ENCODE measurements around the gene MEMO1.

Gene MEMO1

DNA sequence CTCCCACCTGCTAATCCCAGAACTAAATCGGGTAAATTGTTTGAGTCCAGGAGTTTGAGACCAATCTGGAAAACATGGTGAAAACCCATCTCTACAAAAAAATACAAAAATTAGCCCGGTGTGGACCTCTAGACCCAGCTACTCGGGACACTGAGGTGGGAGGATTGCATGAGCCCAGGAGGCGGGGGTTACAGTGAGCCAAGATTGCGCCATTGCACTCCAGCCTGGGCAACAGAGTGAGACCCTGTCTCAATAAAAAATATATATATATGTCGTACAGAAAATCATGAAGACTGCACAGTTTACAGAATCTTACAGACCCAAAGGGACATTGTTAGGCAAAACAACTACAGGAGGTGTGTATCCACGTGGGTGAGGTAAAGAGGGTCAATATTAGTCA is 32.8 kb upstream of the MEMO1 start:
- TF ChIP-seq, protein P1, sequence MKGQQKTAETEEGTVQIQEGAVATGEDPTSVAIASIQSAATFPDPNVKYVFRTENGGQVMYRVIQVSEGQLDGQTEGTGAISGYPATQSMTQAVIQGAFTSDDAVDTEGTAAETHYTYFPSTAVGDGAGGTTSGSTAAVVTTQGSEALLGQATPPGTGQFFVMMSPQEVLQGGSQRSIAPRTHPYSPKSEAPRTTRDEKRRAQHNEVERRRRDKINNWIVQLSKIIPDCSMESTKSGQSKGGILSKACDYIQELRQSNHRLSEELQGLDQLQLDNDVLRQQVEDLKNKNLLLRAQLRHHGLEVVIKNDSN (IDR thresholded peaks at IDR 0.05), result no peak
- TF ChIP-seq NFIC (IDR thresholded peaks at IDR 0.05), result no peak
- TF ChIP-seq TEAD4 (IDR thresholded peaks at IDR 0.05), result no peak
- TF ChIP-seq EP300 (IDR thresholded peaks at IDR 0.05; ENCODE audit: borderline replicate concordance), result no peak
- TF ChIP-seq CREB1 (IDR thresholded peaks at IDR 0.05; ENCODE audit: low read depth), result no peak
- TF ChIP-seq ZBTB7A (IDR thresholded peaks at IDR 0.05; ENCODE audit: low read depth), result no peak
- TF ChIP-seq EGR1 (IDR thresholded peaks at IDR 0.05), result no peak
- TF ChIP-seq FOXM1 (IDR thresholded peaks at IDR 0.05; ENCODE audit: borderline replicate concordance, low read depth), result no peak
- TF ChIP-seq REST (IDR thresholded peaks at IDR 0.05; ENCODE audit: low read depth), result no peak
- TF ChIP-seq YY1 (IDR thresholded peaks at IDR 0.05; ENCODE audit: low read depth), result no peak
- TF ChIP-seq TCF12 (IDR thresholded peaks at IDR 0.05; ENCODE audit: low read depth), result no peak
- TF ChIP-seq TAF1 (IDR thresholded peaks at IDR 0.05; ENCODE audit: low read depth), result no peak
- TF ChIP-seq, protein P2, sequence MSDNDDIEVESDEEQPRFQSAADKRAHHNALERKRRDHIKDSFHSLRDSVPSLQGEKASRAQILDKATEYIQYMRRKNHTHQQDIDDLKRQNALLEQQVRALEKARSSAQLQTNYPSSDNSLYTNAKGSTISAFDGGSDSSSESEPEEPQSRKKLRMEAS (IDR thresholded peaks at IDR 0.05), result no peak
- TF ChIP-seq RAD21 (IDR thresholded peaks at IDR 0.05; ENCODE audit: low read depth), result no peak

DNA sequence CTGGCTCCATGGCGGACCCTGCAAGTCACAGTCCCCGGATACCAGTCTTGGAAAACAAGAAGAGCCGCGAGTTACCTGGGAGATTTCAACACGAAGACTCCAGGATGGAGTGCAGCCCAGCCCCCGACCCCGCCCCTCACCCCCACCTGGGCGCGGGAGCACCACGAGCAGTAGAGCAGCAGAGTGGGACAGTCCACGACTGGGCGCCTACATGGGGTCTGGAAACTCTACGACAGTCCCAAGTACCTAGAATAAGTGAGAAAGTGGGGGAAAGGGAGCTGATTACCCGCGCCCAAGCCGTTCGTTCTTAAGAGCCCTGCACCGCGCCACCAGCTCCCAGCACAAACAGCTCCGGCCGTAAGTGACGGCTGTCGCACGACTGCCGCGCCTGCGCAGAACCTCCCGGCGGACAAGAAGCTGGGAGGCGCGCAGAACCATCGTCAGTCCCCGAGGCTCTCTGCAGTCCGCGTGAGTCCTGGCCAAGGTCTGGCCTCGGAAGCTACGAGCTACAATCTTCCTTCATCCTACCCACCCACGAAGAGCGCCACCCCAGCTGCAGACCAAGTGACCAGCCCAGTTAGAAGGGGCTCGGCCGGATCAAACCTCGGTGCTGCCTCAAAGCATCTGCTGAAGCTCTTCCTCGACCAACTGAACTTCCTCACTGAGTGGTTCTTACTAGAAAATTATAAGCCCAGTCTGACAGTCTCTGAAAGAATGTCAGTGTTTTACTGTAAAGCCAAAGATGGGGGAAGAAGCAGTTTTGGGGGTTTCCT is 28.8 kb upstream of the MEMO1 start, which contains the start of gene DPY30:
Gene DPY30 (minus strand): TSS at position 359 of the 773 bp plus-strand sequence. CDS start 349 bp downstream, at position 10.
- TF ChIP-seq YY1 (IDR thresholded peaks at IDR 0.05; ENCODE audit: low read depth) (0 out of 2 replicates have a peak, but pooled peaks have one; percentile 11), FOXM1 (IDR thresholded peaks at IDR 0.05; ENCODE audit: borderline replicate concordance, low read depth) (no peak), CEBPB (IDR thresholded peaks at IDR 0.05) (no peak; the same call in 1 of the 2 replicates), TEAD4 (IDR thresholded peaks at IDR 0.05) (no peak), ZBTB7A (IDR thresholded peaks at IDR 0.05; ENCODE audit: low read depth) (no peak), RAD21 (IDR thresholded peaks at IDR 0.05; ENCODE audit: low read depth) (0 out of 2 replicates have a peak, but pooled peaks have one; percentile 2), REST (IDR thresholded peaks at IDR 0.05; ENCODE audit: low read depth) (no peak), CREB1 (IDR thresholded peaks at IDR 0.05; ENCODE audit: low read depth) (peak; percentile 26; the same call in 1 of the 2 replicates), TAF1 (IDR thresholded peaks at IDR 0.05; ENCODE audit: low read depth) (peak; percentile 97), TCF12 (IDR thresholded peaks at IDR 0.05; ENCODE audit: low read depth) (peak; percentile 47; the same call in 1 of the 2 replicates), EGR1 (IDR thresholded peaks at IDR 0.05) (no peak), EP300 (IDR thresholded peaks at IDR 0.05; ENCODE audit: borderline replicate concordance) (no peak), NFIC (IDR thresholded peaks at IDR 0.05) (no peak)
- TF ChIP-seq, protein P2 (IDR thresholded peaks at IDR 0.05), result peak; percentile 92
- TF ChIP-seq, protein P1 (IDR thresholded peaks at IDR 0.05), result no peak

- no peak for TF ChIP-seq EP300 (IDR thresholded peaks at IDR 0.05; ENCODE audit: borderline replicate concordance)
- TF ChIP-seq TEAD4 (IDR thresholded peaks at IDR 0.05), result no peak
- TF ChIP-seq, protein P2 (IDR thresholded peaks at IDR 0.05), result no peak
- TF ChIP-seq, protein P1 (IDR thresholded peaks at IDR 0.05), result no peak
- TF ChIP-seq RAD21 (IDR thresholded peaks at IDR 0.05; ENCODE audit: low read depth), result no peak
- TF ChIP-seq CREB1 (IDR thresholded peaks at IDR 0.05; ENCODE audit: low read depth), result no peak
- TF ChIP-seq ZBTB7A (IDR thresholded peaks at IDR 0.05; ENCODE audit: low read depth), result no peak
- TF ChIP-seq CEBPB (IDR thresholded peaks at IDR 0.05), result no peak
- TF ChIP-seq TCF12 (IDR thresholded peaks at IDR 0.05; ENCODE audit: low read depth), result no peak
- no peak for TF ChIP-seq NFIC (IDR thresholded peaks at IDR 0.05)
- no peak for TF ChIP-seq EGR1 (IDR thresholded peaks at IDR 0.05)
- TF ChIP-seq REST (IDR thresholded peaks at IDR 0.05; ENCODE audit: low read depth), result no peak
- no peak for TF ChIP-seq YY1 (IDR thresholded peaks at IDR 0.05; ENCODE audit: low read depth)
Observed at GRCh38 chr2:32012872-32013271, 2.1 kb upstream of the MEMO1 start.
